Effector memory CD8-positive, alpha-beta T cell (primary cell): ENCODE results near the gene MTA1.

Experiments used
- ATAC-seq: fragments of 150-1000 bp; cut with Tn5 transposase; replicated peaks from 2 replicates; pipeline ENCODE4 v1.10.0; 2021; ENCODE audit warnings: mild to moderate bottlenecking, moderate library complexity
- DNase-seq, 3 experiments: peaks; one replicate each; pipeline ENCODE4 v3.0.0; 2021
- H3K27ac Mint-ChIP-seq, 2 donors: one replicate each; pipeline ENCODE4 v1.8.0; 2022; ENCODE audit warnings: mild to moderate bottlenecking in 2 of 2, mixed read lengths in 2 of 2, moderate library complexity in 2 of 2
- H3K27me3 Mint-ChIP-seq, 2 donors: one replicate each; pipeline ENCODE4 v1.8.0; 2022; ENCODE audit warnings: mixed read lengths in 2 of 2
- H3K36me3 Mint-ChIP-seq: one replicate; pipeline ENCODE4 v1.8.0; 2022; ENCODE audit warnings: mild to moderate bottlenecking, moderate library complexity, mixed read lengths; ENCODE audit not compliant: insufficient read depth
- H3K4me1 Mint-ChIP-seq, 2 donors: one replicate each; pipeline ENCODE4 v1.8.0; 2022; ENCODE audit warnings: low read depth in 2 of 2, mixed read lengths in 2 of 2
- H3K4me3 Mint-ChIP-seq, 2 donors: one replicate each; pipeline ENCODE4 v1.8.0; 2022; ENCODE audit warnings: mild to moderate bottlenecking in 2 of 2, mixed read lengths in 2 of 2, moderate library complexity in 2 of 2
- H3K9me3 Mint-ChIP-seq, 2 donors: one replicate each; pipeline ENCODE4 v1.8.0; 2022; ENCODE audit warnings: mixed read lengths in 2 of 2

Gene MTA1

DNA sequence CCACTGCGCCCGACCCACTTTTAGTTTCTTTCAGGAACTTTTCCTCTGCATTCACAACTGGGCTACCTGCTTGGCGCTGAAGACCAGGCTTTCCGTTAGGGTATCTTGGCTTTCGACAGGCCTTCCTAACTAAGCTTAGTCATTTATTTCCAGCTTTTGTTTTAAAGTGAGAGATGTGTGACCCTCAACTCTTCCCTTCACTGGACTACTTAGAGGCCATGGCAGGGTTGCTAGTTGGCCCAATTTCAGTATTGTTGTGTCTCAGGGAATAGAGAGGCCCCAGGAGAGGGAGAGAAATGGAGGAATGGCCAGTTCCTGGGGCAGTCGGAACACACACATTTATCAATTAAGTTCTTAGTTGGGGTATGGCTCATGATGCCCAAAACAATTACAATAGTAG is 10.4 kb downstream of the MTA1 start:
- Mint-ChIP-seq H3K27me3 (no peaks in the 10 kb centered on the region), H3K27ac (no peak overlapping the region), H3K4me3 (no peak overlapping the region), H3K9me3 (no peaks in the 10 kb centered on the region), H3K4me1 (peaks cover 12 to 14% of the 10 kb centered on the region in 2 donors), H3K36me3 (peaks cover 5% of the 10 kb centered on the region)
- no peak for ATAC-seq
- no peak for DNase-seq

DNA sequence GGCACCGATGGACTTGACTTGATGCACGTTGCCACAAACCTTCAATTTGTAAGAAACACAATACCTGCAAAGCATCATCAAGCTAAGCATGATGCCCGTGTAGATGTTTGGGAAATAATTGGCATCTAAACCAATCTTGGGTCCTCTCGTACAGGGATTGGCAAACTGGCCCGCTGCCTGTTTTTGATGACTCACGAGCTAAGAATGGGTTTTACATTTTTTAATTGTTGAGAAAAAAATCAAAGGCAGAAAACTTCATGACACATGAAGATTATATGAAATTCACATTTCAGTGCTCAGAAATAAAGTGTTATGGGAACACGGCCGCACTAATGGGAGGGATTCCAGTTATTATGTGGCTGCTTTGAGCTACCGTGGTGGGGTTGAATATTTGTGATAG is 10.9 kb downstream of the MTA1 start:
- Mint-ChIP-seq H3K36me3 (peaks cover 5% of the 10 kb centered on the region), H3K27me3 (no peaks in the 10 kb centered on the region), H3K4me1 (peaks cover 12 to 17% of the 10 kb centered on the region in 2 donors), H3K9me3 (no peaks in the 10 kb centered on the region), H3K4me3 (no peak overlapping the region), H3K27ac (no peak overlapping the region)
- ATAC-seq (no peak), DNase-seq (no peak)

DNA sequence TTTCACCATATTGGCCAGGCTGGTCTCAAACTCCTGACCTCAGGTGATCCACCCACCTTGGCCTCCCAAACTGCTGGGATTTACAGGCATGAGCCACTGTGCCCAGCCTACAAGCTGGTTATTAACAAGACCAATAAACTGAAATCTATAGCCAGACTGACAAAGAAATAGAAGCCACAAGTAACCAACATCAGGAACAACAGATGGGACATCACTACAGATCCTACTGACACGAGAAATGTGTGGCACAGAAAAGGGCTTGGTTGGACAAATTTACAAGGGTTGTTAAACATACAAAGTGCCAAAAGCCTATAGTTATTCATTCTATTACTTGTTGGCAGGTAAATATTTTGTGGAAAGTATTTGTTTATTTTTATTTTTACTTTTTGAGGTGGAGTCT is 11.6 kb downstream of the MTA1 start:
- ATAC-seq: no peak
- Mint-ChIP-seq H3K36me3 (peaks cover 5% of the 10 kb centered on the region), H3K4me1 (peaks cover 11 to 24% of the 10 kb centered on the region in 2 donors), H3K4me3 (no peak overlapping the region), H3K27ac (no peak overlapping the region), H3K9me3 (no peaks in the 10 kb centered on the region), H3K27me3 (no peaks in the 10 kb centered on the region)
- no peak for DNase-seq

DNA sequence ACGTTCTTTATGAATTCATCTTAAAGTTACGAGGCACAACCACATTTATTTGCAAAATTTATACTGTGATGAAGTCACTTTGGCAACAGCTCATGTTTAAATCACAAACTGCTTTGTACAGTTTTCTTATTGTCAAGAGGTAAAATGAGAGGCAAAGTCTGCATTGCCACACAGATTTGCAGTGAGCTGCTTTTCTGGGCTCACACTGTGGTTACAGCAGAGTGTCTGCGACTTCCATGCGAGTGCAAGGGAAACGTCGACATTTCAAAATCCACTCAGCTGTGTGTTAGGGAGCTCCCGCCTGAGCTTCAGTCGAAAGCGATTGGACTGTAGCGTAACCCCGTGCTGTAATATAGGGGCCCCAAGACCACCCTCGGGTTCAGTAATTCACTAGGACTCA is 13.0 kb downstream of the MTA1 start:
- Mint-ChIP-seq H3K27me3 (no peaks in the 10 kb centered on the region), H3K4me3 (no peak overlapping the region), H3K4me1 (peaks cover 7 to 16% of the 10 kb centered on the region in 2 donors), H3K9me3 (no peaks in the 10 kb centered on the region), H3K36me3 (peaks cover 5% of the 10 kb centered on the region), H3K27ac (no peak overlapping the region)
- no peak for DNase-seq
- ATAC-seq: no peak

DNA sequence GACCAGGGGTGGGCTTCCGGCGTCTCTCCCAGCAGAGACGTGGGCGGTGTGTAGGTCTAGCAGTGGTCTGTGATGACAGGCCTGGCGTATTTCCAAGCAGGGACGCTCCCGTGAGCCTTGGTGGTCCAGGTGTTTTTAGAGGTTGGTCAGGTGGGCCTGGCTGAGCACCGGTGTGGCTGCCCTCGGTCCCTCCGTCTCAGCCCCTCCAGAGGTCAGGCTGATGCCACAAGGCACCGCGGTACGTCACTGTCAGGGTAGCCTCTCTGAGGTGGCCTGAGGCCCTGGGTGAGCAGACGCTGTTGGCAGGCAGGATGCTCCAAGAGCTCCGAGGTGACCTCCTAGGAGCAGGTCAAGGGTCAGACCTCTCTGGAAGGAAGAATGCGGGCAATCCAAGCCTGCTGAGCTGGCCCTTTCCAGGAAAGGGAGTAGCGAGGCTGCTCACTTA is 13.6 kb downstream of the MTA1 start:
- Mint-ChIP-seq H3K4me1 (peaks cover 7 to 16% of the 10 kb centered on the region in 2 donors), H3K36me3 (peaks cover 5% of the 10 kb centered on the region), H3K4me3 (no peak overlapping the region), H3K27ac (no peak overlapping the region), H3K9me3 (no peaks in the 10 kb centered on the region), H3K27me3 (no peaks in the 10 kb centered on the region)
- DNase-seq (no peak), ATAC-seq (no peak)

DNA sequence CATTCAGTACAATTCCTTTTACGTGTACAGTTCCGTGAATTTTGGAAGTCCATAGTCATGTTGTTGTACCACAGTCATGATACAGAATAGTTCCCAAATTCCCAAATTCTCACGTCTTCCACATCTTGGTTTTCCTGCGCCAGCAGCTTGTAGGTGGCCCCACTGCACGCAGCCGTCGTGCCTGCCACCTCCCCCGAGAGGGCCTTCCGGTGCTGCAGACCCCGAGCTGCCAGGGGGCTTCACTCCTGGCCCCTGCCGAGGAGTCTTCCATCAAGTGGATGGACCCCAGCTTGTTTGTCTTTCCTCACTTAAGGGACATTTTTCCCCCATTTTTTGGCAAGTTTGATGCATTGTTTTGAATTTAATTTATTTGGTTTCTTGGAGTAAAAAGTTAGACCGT is 16.8 kb downstream of the MTA1 start:
- H3K4me1 Mint-ChIP-seq: peaks cover 10 to 16% of the 10 kb centered on the region in 2 donors
- H3K9me3 Mint-ChIP-seq: no peaks in the 10 kb centered on the region
- H3K27me3 Mint-ChIP-seq: no peaks in the 10 kb centered on the region
- H3K4me3 Mint-ChIP-seq: no peak overlapping the region
- H3K27ac Mint-ChIP-seq: no peak overlapping the region
- no peak for ATAC-seq
- no peaks in the 10 kb centered on the region for H3K36me3 Mint-ChIP-seq
- no peak for DNase-seq

DNA sequence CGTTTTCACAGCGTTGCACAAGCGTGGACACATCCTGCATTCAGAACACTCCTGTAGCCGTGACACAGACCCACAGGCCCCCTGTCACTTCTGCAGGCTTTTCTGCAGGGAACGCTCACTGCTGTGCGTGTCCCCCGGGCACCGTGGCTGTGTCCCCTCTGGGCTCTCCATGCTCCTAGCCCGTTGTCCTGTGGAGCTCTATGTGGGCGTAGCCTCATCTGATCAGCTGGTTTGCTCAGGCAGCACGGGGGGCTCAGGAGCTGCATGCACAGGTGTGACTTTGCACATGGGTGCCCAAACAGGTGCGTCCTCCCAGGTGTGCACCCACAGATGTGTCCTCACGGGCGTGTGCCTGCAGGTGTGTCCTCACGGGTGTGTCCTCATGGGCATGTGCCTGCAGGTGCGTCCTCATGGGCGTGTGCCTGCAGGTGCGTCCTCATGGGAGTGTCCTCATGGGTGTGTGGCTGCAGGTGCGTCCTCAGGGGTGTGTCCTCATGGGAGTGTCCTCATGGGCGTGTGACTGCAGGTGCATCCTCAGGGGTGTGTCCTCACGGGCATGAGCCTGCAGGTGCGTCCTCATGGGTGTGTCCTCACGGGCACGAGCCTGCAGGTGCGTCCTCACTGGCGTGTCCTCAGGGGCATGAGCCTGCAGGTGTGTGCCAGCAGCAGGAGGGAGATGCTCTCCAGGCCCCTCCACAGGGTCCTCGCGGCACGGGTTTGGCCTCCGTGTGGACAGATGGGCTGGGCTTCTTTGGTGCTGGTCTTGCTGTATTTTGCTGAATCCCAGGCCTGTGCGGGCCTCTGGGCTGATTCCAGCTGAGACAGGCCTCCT is 17.5 kb downstream of the MTA1 start:
- Mint-ChIP-seq H3K27ac (no peak overlapping the region), H3K4me1 (peaks cover 10 to 16% of the 10 kb centered on the region in 2 donors), H3K36me3 (no peaks in the 10 kb centered on the region), H3K27me3 (no peaks in the 10 kb centered on the region), H3K9me3 (no peaks in the 10 kb centered on the region), H3K4me3 (no peak overlapping the region)
- DNase-seq (no peak), ATAC-seq (no peak)

DNA sequence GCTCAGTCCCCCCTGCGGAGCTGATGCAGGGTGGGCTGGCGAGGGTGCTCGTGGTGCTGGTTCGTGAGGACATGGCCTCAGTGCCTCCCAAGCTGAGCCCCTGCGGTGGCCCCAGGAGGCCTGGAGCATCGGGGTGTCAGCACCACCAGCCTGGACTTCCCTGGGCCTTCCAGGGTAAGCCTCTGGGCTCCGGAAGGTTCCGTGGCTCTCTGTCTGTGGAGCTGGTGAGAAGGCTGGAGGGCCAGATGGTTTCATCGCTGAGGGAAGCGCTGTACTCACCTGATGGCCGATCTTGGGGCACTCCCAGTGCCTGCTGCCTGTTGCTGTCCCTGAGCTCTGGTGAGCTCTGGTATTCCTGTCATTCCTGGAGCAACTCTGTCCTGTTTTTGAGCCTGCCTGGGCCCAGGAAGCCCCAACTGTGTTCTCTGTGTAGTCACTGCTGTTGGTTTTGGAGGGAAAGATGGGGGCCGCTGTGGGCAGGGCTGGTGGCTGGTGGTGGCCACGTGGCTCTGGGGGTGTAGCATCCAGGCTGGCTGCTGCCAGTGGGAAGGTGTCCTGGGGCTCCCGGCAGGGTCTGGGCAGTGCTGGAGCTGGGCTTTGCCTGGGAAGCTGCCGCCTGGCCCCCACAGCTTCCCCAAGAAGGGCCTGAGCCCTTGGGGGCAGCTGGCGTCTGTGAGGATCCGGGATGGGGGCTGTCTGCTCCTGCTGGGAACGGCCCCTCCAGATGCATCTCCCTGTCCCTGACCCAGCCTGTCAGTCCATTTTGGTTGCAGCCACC is 18.3 kb downstream of the MTA1 start:
- H3K27me3 Mint-ChIP-seq: no peaks in the 10 kb centered on the region
- no peaks in the 10 kb centered on the region for H3K36me3 Mint-ChIP-seq
- ATAC-seq (no peak), DNase-seq (no peak)
- no peak overlapping the region for H3K4me3 Mint-ChIP-seq
- H3K4me1 Mint-ChIP-seq: peaks cover 10 to 16% of the 10 kb centered on the region in 2 donors
- no peak overlapping the region for H3K27ac Mint-ChIP-seq
- H3K9me3 Mint-ChIP-seq: no peaks in the 10 kb centered on the region

DNA sequence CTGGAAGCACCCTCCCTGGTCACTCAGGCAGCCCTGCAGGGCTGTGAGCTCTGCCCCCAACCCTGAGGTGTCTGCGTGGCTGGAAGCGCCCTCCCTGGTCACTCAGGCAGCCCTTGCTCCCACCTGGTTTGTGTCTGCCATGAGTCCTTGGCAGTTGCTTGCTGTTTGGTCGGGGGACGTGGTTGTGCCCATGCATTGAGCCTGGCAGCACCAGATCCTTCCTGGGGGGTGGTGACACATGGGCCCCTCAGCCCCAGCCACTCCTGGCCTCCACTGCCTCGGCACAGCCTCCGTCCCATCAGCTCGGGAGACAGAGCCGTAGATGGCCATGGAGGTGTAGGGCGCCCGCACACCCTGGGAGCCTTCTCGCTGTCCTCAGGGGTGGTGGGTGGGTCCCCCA is 19.6 kb downstream of the MTA1 start:
- H3K36me3 Mint-ChIP-seq: no peaks in the 10 kb centered on the region
- no peak overlapping the region for H3K4me3 Mint-ChIP-seq
- H3K4me1 Mint-ChIP-seq: peaks cover 10 to 16% of the 10 kb centered on the region in 2 donors
- ATAC-seq: no peak
- H3K27ac Mint-ChIP-seq: no peak overlapping the region
- no peak for DNase-seq
- H3K27me3 Mint-ChIP-seq: no peaks in the 10 kb centered on the region
- H3K9me3 Mint-ChIP-seq: no peaks in the 10 kb centered on the region

DNA sequence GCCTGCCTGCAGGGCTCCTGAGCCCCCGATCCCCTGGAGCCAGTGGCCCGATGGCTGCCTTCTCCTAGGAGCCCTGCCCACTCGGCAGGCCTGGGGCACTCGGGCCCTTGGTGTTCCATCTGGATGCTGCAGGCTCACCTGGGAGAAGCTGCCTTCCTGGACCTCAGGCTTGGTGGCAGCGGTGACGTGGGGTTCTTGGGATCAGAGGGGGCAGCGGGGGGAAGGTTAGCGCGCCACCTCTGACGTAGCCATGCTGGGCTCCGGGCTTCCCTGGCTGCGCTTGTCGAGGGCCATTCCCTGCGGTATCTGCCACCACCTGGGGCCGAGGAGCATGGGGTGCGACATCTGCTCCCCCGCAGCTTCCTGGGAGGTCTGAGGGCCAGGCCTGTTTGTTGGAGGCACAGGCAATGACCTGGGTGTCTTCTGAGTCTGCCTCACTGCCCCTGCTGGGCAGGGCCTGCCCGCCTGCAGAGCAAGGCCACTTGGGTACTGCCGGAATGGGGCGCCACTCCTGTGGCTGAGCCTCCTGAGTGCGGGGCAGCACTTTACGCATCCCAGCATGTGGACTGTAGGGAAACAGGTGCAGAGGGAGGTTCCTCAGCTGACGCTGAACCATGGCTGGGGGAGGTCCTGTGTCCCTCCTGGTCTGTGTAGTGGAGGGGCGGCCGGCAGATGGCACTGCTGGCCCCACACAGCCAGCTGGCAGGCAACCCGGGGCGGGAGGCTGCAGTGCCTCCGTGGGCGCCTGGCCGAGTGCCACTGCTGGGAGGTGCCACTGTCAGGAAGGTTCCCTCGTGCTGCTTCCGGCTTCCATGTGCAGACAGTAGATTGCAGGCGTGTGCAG is 20.3 kb downstream of the MTA1 start:
- Mint-ChIP-seq H3K27ac (no peak overlapping the region), H3K9me3 (no peaks in the 10 kb centered on the region), H3K4me3 (no peak overlapping the region), H3K36me3 (no peaks in the 10 kb centered on the region), H3K27me3 (no peaks in the 10 kb centered on the region), H3K4me1 (peaks cover 10 to 12% of the 10 kb centered on the region in 2 donors)
- ATAC-seq (no peak), DNase-seq (no peak)

DNA sequence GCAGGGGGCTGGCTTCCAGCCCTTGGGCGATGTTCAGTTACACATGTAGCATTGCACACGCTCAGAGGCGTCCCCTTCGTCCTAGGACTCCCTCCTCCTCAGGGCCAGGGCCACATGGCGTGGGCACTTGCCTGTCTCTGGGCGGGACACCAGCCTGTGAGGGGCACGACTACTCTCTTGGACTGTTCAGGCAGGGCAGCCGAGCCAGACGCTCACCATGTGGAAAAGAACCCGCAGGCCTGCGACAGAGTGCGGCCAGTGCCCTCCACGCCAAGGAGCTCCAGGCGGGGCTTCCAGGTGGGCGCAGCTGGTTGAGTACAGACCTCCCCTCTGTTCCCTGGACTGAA is 20.9 kb downstream of the MTA1 start:
- DNase-seq: no peak
- H3K36me3 Mint-ChIP-seq: no peaks in the 10 kb centered on the region

DNA sequence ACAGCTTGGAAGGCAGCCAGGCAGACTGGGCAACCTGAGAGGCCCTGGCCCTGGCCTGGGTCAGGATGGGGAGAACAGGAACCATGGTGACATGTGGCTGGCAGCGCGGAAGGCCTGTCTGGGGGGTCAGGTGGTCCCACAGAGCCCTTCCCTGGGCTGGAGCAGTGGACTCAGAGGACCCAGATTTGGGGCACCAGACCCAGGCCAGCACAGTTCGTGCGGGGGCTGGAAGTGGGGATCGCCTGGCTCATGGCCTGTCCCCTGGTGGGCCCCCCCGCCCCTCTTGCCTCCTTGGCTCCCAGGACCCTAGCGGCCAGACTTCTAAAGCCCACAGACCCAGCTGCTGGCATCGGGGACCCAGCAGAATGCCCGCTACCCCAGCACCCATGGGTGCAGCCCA is 21.4 kb downstream of the MTA1 start:
- no peaks in the 10 kb centered on the region for H3K9me3 Mint-ChIP-seq
- H3K4me3 Mint-ChIP-seq: no peak overlapping the region
- H3K27ac Mint-ChIP-seq: no peak overlapping the region
- ATAC-seq (no peak), DNase-seq (no peak)
- peaks cover 3 to 4% of the 10 kb centered on the region in 2 donors for H3K4me1 Mint-ChIP-seq
- H3K36me3 Mint-ChIP-seq: peaks cover 3% of the 10 kb centered on the region
- no peaks in the 10 kb centered on the region for H3K27me3 Mint-ChIP-seq

More for the DNA sequence above, 20.9 kb downstream of the MTA1 start:
- Mint-ChIP-seq H3K4me1 (peaks cover 7 to 8% of the 10 kb centered on the region in 2 donors), H3K27me3 (no peaks in the 10 kb centered on the region), H3K9me3 (no peaks in the 10 kb centered on the region), H3K4me3 (no peak overlapping the region), H3K27ac (no peak overlapping the region)
- no peak for ATAC-seq

DNA sequence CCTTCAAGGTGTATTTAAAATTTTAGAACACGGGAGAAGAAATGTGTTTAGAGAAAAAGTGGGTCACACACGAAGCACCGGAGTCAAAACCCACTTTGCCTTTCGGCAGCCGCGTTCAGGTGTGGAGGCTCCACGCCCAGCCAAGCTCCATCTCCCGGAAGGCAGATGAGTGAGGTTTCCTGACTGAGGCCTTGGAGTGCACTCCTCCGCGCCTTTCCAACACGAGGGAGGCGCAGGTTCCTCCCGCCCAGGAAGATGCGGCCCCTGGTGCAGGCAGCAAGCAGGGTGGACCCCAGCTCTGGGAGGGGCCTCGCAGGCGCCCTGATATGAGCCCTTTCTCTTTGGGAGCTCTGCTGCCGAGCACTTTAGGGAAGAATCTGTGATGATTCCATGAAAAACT is 22.5 kb downstream of the MTA1 start:
- ATAC-seq: no peak
- peaks cover 4% of the 10 kb centered on the region for H3K36me3 Mint-ChIP-seq
- H3K27me3 Mint-ChIP-seq: no peaks in the 10 kb centered on the region
- H3K9me3 Mint-ChIP-seq: no peaks in the 10 kb centered on the region
- DNase-seq: no peak
- no peak overlapping the region for H3K4me3 Mint-ChIP-seq
- peak overlapping the region in 1 of 2 donors; percentile 6 for H3K27ac Mint-ChIP-seq
- H3K4me1 Mint-ChIP-seq: peaks cover 0 to 3% of the 10 kb centered on the region in 2 donors
